Spinal cord (tissue), 10 donors: Measurements from ENCODE around the gene RNF123. TPM values are rescaled to one million over a fixed set of nuclear protein-coding genes. Genes with fewer than 3 reads are reported as not detected.
"Not testable (repeated sequence)": the region's sequence is repeated elsewhere in the genome, so short reads cannot be mapped to it uniquely, and the experiment has no call there.

Experiments used
- DNase-seq, 6 donors: peaks; one replicate each; pipeline versions ENCODE4 v3.0.0 to v3.0.0-alpha.2; 2013 to 2015; ENCODE audit warnings: low spot score in 6 of 6, low read depth in 4 of 6
- H3K27ac ChIP-seq: one replicate; pipeline ENCODE4 v1.5.1; 2013; ENCODE audit warnings: low read depth, low read length, control low read depth
- H3K27me3 ChIP-seq: one replicate; pipeline ENCODE4 v1.6.1; 2013; ENCODE audit warnings: low read length; ENCODE audit not compliant: control insufficient read depth, insufficient read depth
- H3K36me3 ChIP-seq: one replicate; pipeline ENCODE4 v1.6.1; 2013; ENCODE audit warnings: low read length; ENCODE audit not compliant: control insufficient read depth, insufficient read depth
- H3K4me1 ChIP-seq: one replicate; pipeline ENCODE4 v1.6.1; 2013; ENCODE audit warnings: low read length; ENCODE audit not compliant: control insufficient read depth, insufficient read depth
- H3K4me3 ChIP-seq: one replicate; pipeline ENCODE4 v1.5.1; 2013; ENCODE audit warnings: low read depth, low read length, control low read depth
- H3K9me3 ChIP-seq: one replicate; pipeline ENCODE4 v1.6.1; 2013; ENCODE audit warnings: low read length; ENCODE audit not compliant: control insufficient read depth, insufficient read depth
- WGBS: methylation state at CpG from one replicate; pipeline ENCODE4 v1.1.5; 2013; ENCODE audit warnings: missing lambda C conversion rate; ENCODE audit not compliant: insufficient coverage; 5-methylcytosine and 5-hydroxymethylcytosine counted together
- polyA plus RNA-seq, 2 donors: library from polyadenylated mRNA; unstranded; fragments of 120-200 nt; gene quantifications; one replicate each; pipeline ENCODE4 v1.2.1, GENCODE V29; 2013; ENCODE audit not compliant: insufficient read length in 2 of 2
- total RNA-seq, 2 donors: library from RNA; depleted of rRNA in 1 of 2; stranded (reverse); fragments of 120-200 nt in 1 of 2; fragments of >200 nt in 1 of 2; gene quantifications; one replicate each; pipeline versions ENCODE4 v1.2.3 to v1.2.4, GENCODE V29; 2013 to 2014
- donor health status: healthy.

RNF123 gene
- total and polyA plus RNA-seq, 4 donors, result 24.8 to 55.9 (median 36.0) TPM

DNA sequence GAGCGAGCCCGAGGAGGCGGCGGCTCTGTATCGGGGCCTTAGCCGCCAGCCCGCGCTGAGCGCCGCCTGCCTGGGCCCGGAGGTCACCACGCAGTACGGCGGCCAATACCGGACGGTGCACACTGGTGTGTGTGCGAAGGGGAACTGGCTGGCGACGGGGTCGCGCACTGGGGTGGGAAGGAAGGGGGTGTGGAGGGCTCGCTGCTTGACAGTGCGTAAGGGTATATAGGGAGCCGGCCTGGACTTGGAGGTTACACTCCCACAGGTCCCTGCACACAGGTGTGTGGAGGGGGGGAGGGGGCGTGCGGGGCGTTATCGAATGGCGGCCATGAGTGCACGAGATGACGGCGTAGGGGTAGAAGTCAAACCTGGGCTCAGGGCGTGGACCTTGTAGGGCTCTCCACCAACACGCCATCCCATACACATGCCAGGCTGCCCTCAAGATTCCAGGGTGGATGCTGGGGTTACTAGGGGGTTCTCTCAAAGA is 14.8 kb upstream of the RNF123 start:
- H3K36me3 ChIP-seq, result peaks cover 59% of the 10 kb centered on the region
- peaks cover 31% of the 10 kb centered on the region for H3K4me1 ChIP-seq
- H3K4me3 ChIP-seq, result peak overlapping the region; percentile 50
- no peaks in the 10 kb centered on the region for H3K9me3 ChIP-seq
- H3K27me3 ChIP-seq, result no peaks in the 10 kb centered on the region
- peak overlapping the region; percentile 87 for H3K27ac ChIP-seq
- WGBS, result under 1% methylated on average over 25 of the region's 34 CpGs
- no peak for DNase-seq

DNA sequence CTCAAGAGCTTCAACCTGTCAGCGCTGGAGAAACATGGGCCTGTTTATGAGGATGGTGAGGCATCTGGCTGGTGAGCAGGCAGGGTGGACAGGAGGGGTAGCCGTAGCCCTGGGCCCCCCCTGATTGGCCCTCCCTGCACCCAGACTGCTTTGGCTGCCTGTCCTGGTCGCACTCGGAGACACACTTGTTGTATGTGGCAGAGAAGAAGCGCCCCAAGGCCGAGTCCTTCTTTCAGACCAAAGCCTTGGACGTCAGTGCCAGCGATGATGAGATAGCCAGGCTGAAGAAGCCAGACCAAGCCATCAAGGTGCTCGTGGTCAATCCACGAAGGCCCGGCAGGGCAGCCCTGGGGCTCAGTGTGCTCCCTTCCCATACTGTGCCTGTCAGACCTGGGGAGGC is 13.4 kb upstream of the RNF123 start:
- Histone ChIP-seq H3K4me3 (no peak overlapping the region), H3K27me3 (no peaks in the 10 kb centered on the region)

DNA sequence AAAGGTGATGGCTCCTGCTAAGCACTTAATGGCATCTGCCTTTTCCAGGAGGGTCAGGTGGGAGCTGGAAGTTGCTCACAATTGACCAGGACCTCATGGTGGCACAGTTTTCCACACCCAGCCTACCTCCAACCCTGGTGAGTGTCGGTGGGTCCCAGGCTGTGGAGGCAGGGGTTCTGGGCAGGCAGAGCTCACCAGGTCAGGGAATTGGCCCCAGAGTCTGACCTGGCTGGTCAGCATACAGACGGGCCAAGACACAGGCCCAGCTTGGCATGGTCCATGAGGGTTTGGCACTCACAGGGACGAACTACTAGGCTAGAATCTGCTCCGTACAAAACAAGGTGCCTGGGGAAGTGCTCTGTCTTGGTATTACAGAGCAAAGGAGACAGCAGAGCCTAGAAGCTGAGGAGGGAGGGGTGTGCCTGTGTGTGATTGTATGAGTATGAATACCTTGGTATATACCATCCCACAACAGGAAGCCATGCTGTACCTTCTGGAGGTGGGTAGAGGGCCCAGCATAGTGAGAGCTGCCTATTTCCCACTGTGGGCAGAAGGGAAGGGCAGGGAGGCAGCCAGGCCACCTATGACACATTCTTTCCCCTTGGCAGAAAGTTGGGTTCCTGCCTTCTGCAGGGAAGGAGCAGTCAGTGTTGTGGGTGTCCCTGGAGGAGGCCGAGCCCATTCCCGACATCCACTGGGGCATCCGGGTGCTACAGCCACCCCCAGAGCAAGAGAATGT is 8.7 kb upstream of the RNF123 start:
- Histone ChIP-seq H3K36me3 (peaks cover 94% of the 10 kb centered on the region), H3K4me1 (peaks cover 12% of the 10 kb centered on the region), H3K27ac (no peak overlapping the region), H3K27me3 (no peaks in the 10 kb centered on the region), H3K4me3 (no peak overlapping the region), H3K9me3 (no peaks in the 10 kb centered on the region)
- no peak for DNase-seq
- WGBS, result 89% methylated on average over 7 of the region's 7 CpGs

More for the DNA sequence above, 13.4 kb upstream of the RNF123 start:
- DNase-seq, result no peak
- H3K27ac ChIP-seq, result no peak overlapping the region
- H3K9me3 ChIP-seq, result no peaks in the 10 kb centered on the region
- peaks cover 31% of the 10 kb centered on the region for H3K4me1 ChIP-seq
- peaks cover 59% of the 10 kb centered on the region for H3K36me3 ChIP-seq
- whole genome bisulfite sequencing, result 96% methylated on average over 11 of the region's 11 CpGs

DNA sequence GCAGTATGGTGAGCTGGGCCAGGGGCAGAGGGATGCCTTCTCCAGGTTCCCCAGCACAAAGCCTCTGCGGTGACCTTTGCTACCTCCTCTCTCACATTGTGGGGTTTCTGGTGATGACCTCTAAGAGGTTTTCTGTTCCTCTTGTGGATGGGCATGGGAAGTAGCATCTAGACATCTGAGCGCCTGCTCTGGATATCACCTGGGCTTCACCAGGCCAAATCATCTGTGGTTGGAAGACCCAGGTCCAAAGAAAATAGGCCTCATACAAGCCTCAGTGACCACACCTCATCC is 8.2 kb upstream of the RNF123 start:
- no peak for DNase-seq
- Histone ChIP-seq H3K27me3 (no peaks in the 10 kb centered on the region), H3K27ac (no peak overlapping the region), H3K4me3 (no peak overlapping the region), H3K36me3 (peaks cover 89% of the 10 kb centered on the region), H3K9me3 (no peaks in the 10 kb centered on the region), H3K4me1 (peaks cover 10% of the 10 kb centered on the region)
- 80% methylated on average over 1 of the region's 2 CpGs for WGBS

- no peaks in the 10 kb centered on the region for H3K9me3 ChIP-seq
- peaks cover 85% of the 10 kb centered on the region for H3K36me3 ChIP-seq
- 85% methylated on average over 4 of the region's 4 CpGs for whole genome bisulfite sequencing
- H3K4me1 ChIP-seq, result peaks cover 10% of the 10 kb centered on the region
- no peak overlapping the region for H3K27ac ChIP-seq
- H3K27me3 ChIP-seq, result no peaks in the 10 kb centered on the region
- no peak for DNase-seq
- H3K4me3 ChIP-seq, result no peak overlapping the region
Measured at GRCh38 chr3:49681543-49681942, 7.8 kb upstream of the RNF123 start.

GRCh38 chr3:49683162-49683561 is 6.2 kb upstream of the RNF123 start:
- peaks cover 69% of the 10 kb centered on the region for H3K36me3 ChIP-seq
- no peak overlapping the region for H3K27ac ChIP-seq
- no peak for DNase-seq
- 94% methylated on average over 2 of the region's 6 CpGs for WGBS
- no peak overlapping the region for H3K4me3 ChIP-seq
- H3K9me3 ChIP-seq, result no peaks in the 10 kb centered on the region
- no peaks in the 10 kb centered on the region for H3K27me3 ChIP-seq
- H3K4me1 ChIP-seq, result peaks cover 21% of the 10 kb centered on the region

DNA sequence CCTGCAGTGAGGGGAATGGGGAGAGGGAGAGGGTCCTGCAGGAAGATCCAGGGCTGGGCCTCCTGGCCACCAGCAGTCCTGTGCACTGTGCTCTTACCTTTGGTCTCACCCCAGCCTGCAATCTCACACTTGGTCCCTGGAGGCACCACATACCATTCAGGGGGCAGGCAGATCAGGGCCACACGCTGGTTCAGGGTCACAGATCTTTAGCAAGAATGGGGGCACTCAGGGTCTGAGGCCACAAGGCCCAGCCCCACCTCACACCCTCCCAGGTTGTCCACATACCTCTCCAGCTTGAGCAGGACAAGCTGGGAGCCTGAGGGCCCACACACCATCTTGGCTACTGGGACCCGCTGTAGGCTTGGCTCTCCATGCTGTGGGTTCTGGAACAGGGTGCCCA is 4.9 kb upstream of the RNF123 start:
- H3K4me3 ChIP-seq, DNase-seq, H3K9me3 ChIP-seq, H3K27ac ChIP-seq, H3K27me3 ChIP-seq: not testable (repeated sequence)
- Histone ChIP-seq H3K4me1 (peaks cover 33% of the 10 kb centered on the region), H3K36me3 (peaks cover 56% of the 10 kb centered on the region)
- WGBS, result 91% methylated on average over 1 of the region's 2 CpGs

DNA sequence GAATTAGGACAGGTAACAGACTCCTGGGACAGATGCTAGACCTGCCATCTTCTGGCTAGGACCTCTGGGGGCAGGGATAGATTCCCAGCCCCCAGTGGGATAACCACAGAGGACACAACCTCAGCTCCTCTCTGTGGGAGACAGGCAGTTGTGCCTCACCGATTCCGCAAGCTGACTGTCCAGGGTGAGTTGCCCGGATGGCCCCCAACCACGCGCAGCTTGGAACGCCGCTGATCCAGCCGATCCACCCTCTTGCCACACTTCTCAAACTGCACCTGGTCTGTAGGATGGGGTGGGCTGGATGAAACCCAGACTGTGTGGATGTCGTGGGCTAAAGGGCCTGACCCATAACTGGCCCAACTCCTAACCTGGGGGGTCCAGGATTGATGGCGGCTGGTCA is 4.3 kb upstream of the RNF123 start:
- Histone ChIP-seq H3K4me1 (peaks cover 36% of the 10 kb centered on the region), H3K36me3 (peaks cover 50% of the 10 kb centered on the region)
- H3K27me3 ChIP-seq, H3K9me3 ChIP-seq, DNase-seq, H3K4me3 ChIP-seq, H3K27ac ChIP-seq: not testable (repeated sequence)
- WGBS, result 92% methylated on average over 4 of the region's 10 CpGs

GRCh38 chr3:49685846-49686245 is 3.5 kb upstream of the RNF123 start:
- H3K4me1 ChIP-seq, result peaks cover 43% of the 10 kb centered on the region
- DNase-seq, H3K27me3 ChIP-seq, H3K4me3 ChIP-seq, H3K9me3 ChIP-seq, H3K27ac ChIP-seq: not testable (repeated sequence)
- peaks cover 42% of the 10 kb centered on the region for H3K36me3 ChIP-seq
- 13% methylated on average over 30 of the region's 36 CpGs for WGBS

- H3K27ac ChIP-seq, H3K27me3 ChIP-seq, H3K9me3 ChIP-seq: not testable (repeated sequence)
- WGBS, result 2% methylated on average over 16 of the region's 29 CpGs
- H3K4me3 ChIP-seq, result peak overlapping the region; percentile 33
- H3K4me1 ChIP-seq, result peaks cover 48% of the 10 kb centered on the region
- DNase-seq, result peak in 1 of 6 donors; percentile 18
- H3K36me3 ChIP-seq, result peaks cover 40% of the 10 kb centered on the region
Measured at GRCh38 chr3:49686346-49686745, 3.0 kb upstream of the RNF123 start.
